ENCODE data around the gene CCDC47.

- TF ChIP-seq CTCF (IDR thresholded peaks at IDR 0.05) (peak in 1 of 6 experiments; percentile 3), POLR2A (IDR thresholded peaks at IDR 0.05) (peak; percentile 89 to 93)
These were observed 31.8 kb downstream of the CCDC47 start, which contains the start of gene STRADA for GRCh38 chr17:63741408-63742173.
